Measurements from ENCODE around the gene PELO. TPM values are rescaled to one million over a fixed set of nuclear protein-coding genes. Genes with fewer than 3 reads are reported as not detected.

PELO gene
- total and polyA plus RNA-seq, 9 of the 15 experiments (the other 6 are each of a cell fraction or from before 2014, with no cell fraction given) = 5.8 to 14.6 (median 9.6) TPM

GRCh38 chr5:52800394-52801213, 12.9 kb downstream of the PELO start (continued):
- no peak for TF ChIP-seq SNRNP70 (optimal IDR thresholded peaks at IDR 0.05; ENCODE audit: low read depth, low read length)
- no peak for TF ChIP-seq NCOA6 (IDR thresholded peaks at IDR 0.05)
- TF ChIP-seq MCM5 (IDR thresholded peaks at IDR 0.05; ENCODE audit: low read depth) = no peak
- no peak for TF ChIP-seq RB1 (IDR thresholded peaks at IDR 0.05; ENCODE audit: low read depth)
- no peak for TF ChIP-seq SIN3B (IDR thresholded peaks at IDR 0.05; ENCODE audit: low read depth)
- no peak for TF ChIP-seq SMAD2 (IDR thresholded peaks at IDR 0.05; ENCODE audit: low read depth, low read length)
- TF ChIP-seq HBP1 (CRISPR knock-in tag; IDR thresholded peaks at IDR 0.05) = no peak
- TF ChIP-seq ZC3H11A (IDR thresholded peaks at IDR 0.05; ENCODE audit: low read depth, low read length) = no peak
- TF ChIP-seq SMARCA5 (IDR thresholded peaks at IDR 0.05) = 0 out of 2 replicates have a peak, but pooled peaks have one; percentile 35
- TF ChIP-seq E2F4 (CRISPR knock-in tag; IDR thresholded peaks at IDR 0.05; ENCODE audit: low read depth) = no peak
- no peak for TF ChIP-seq CCNT2 (IDR thresholded peaks at IDR 0.05; ENCODE audit: borderline replicate concordance, extremely low read depth, insufficient read length, low read depth, low read length)
- TF ChIP-seq CXXC5 (CRISPR knock-in tag; IDR thresholded peaks at IDR 0.05) = no peak
- TF ChIP-seq TCF15 (CRISPR knock-in tag; IDR thresholded peaks at IDR 0.05) = no peak
- TF ChIP-seq ATF2 (CRISPR knock-in tag; IDR thresholded peaks at IDR 0.05) = no peak
- no peak for TF ChIP-seq SMC3 (conservative IDR thresholded peaks at IDR 0.05; ENCODE audit: insufficient read depth, low read depth, low read length)
- TF ChIP-seq SRSF1 (IDR thresholded peaks at IDR 0.05; ENCODE audit: low read depth, low read length) = no peak
- no peak for TF ChIP-seq CHAMP1 (IDR thresholded peaks at IDR 0.05)
